ENCODE results near the gene ADAMTSL4. TPM values are rescaled to one million over a fixed set of nuclear protein-coding genes. Genes with fewer than 3 reads are reported as not detected.
"Not testable (repeated sequence)": the region's sequence is repeated elsewhere in the genome, so short reads cannot be mapped to it uniquely, and the experiment has no call there.

Gene ADAMTSL4
- total and polyA plus RNA-seq, 7 donors: 7.4 to 109 (median 25.4) TPM

DNA sequence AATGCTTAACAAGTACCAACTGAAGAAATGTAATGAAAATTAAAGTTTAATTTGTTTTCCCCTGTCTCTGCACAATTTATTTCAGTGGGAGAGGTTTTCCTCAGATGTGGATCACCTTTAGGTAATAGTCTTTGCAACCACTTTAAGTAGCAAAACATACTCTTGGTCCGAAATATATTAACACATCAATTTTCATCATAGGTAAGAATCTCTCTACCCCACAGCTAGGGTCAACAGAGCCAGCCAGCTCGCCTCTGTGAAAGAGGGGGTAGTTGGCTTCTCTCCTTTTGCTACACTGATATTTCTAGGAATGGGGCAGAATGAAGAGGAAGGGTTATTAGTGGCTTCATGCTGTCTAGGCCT, 55.0 kb downstream of the ADAMTSL4 start:
- 95 to 97% (median 96%) methylated on average over 2 of the region's 2 CpGs for WGBS, 3 donors
- Histone ChIP-seq H3K27ac (peak overlapping the region; percentile 65), H3K9me3 (no peaks in the 10 kb centered on the region), H3K4me1 (peaks cover 9% of the 10 kb centered on the region), H3K27me3 (ENCODE audit: insufficient read depth in 3 of 3, low read length in 2 of 3) (no peaks in the 10 kb centered on the region), H3K4me3 (no peak overlapping the region), H3K36me3 (ENCODE audit: insufficient read depth in 1 of 2, low read depth in 1 of 2) (peaks cover 0 to 5% of the 10 kb centered on the region in 2 donors)
- TF ChIP-seq, protein P1, sequence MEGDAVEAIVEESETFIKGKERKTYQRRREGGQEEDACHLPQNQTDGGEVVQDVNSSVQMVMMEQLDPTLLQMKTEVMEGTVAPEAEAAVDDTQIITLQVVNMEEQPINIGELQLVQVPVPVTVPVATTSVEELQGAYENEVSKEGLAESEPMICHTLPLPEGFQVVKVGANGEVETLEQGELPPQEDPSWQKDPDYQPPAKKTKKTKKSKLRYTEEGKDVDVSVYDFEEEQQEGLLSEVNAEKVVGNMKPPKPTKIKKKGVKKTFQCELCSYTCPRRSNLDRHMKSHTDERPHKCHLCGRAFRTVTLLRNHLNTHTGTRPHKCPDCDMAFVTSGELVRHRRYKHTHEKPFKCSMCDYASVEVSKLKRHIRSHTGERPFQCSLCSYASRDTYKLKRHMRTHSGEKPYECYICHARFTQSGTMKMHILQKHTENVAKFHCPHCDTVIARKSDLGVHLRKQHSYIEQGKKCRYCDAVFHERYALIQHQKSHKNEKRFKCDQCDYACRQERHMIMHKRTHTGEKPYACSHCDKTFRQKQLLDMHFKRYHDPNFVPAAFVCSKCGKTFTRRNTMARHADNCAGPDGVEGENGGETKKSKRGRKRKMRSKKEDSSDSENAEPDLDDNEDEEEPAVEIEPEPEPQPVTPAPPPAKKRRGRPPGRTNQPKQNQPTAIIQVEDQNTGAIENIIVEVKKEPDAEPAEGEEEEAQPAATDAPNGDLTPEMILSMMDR (IDR thresholded peaks at IDR 0.05): no peak
- intact Hi-C loops (cut with DNase I): no loop called here
- DNase-seq (no peak), ATAC-seq (no peak)

GRCh38 chr1:150605451-150605731, 56.2 kb downstream of the ADAMTSL4 start:
- H3K9me3 ChIP-seq; H3K4me1 ChIP-seq; H3K36me3 ChIP-seq (ENCODE audit: insufficient read depth in 1 of 2, low read depth in 1 of 2); ATAC-seq; intact Hi-C loops (cut with DNase I); DNase-seq; H3K4me3 ChIP-seq; H3K27me3 ChIP-seq (ENCODE audit: insufficient read depth in 3 of 3, low read length in 2 of 3): not testable (repeated sequence)
- H3K27ac ChIP-seq: peak overlapping the region; percentile 65
- WGBS, 3 donors: 95 to 97% (median 97%) methylated on average over 3 of the region's 3 CpGs

GRCh38 chr1:150606463-150607142, 57.4 kb downstream of the ADAMTSL4 start:
- no peak overlapping the region for H3K27ac ChIP-seq
- ATAC-seq: no peak
- TF ChIP-seq, protein P1 (IDR thresholded peaks at IDR 0.05): no peak

DNA sequence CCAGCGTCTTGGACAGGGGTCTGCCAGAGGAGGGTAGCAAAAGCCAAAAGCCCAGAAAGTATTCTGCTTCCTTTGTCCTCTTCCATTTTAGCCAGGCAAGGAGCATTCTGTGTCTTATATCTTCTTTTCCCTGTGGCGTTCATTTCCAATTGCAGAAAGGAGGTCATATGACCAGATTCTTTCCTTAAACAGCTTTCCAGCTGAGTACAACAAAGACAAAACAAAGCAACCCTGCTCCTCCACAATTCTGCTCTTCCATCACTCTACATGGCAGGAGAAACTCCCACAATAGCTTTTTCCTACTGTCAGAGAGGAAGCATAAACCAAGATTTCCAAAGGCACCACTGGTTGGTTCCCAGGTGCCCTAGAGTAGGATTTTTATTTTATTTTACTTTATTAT, 60.5 kb downstream of the ADAMTSL4 start:
- intact Hi-C loops (cut with DNase I): no loop called here
- Histone ChIP-seq H3K27ac (no peak overlapping the region), H3K36me3 (ENCODE audit: insufficient read depth in 1 of 2, low read depth in 1 of 2) (no peaks in the 10 kb centered on the region), H3K9me3 (no peaks in the 10 kb centered on the region), H3K27me3 (ENCODE audit: insufficient read depth in 3 of 3, low read length in 2 of 3) (no peaks in the 10 kb centered on the region), H3K4me3 (no peak overlapping the region), H3K4me1 (peaks cover 19% of the 10 kb centered on the region)
- no peak for DNase-seq
- TF ChIP-seq, protein P1 (IDR thresholded peaks at IDR 0.05): no peak
- ATAC-seq: no peak
- 37 to 51% (median 46%) methylated on average over 2 of the region's 2 CpGs for WGBS, 3 donors

More at GRCh38 chr1:150606463-150607142, 57.4 kb downstream of the ADAMTSL4 start:
- no peaks in the 10 kb centered on the region for H3K27me3 ChIP-seq (ENCODE audit: insufficient read depth in 3 of 3, low read length in 2 of 3)
- peaks cover 9% of the 10 kb centered on the region for H3K4me1 ChIP-seq
- WGBS, 3 donors: 84 to 93% (median 90%) methylated on average over 7 of the region's 7 CpGs
- DNase-seq: no peak
- H3K4me3 ChIP-seq: no peak overlapping the region
- intact Hi-C loops (cut with DNase I): no loop called here
- no peaks in the 10 kb centered on the region for H3K9me3 ChIP-seq
- H3K36me3 ChIP-seq (ENCODE audit: insufficient read depth in 1 of 2, low read depth in 1 of 2): no peaks in the 10 kb centered on the region

Other genes starting within 250 kb of the ADAMTSL4 start
- 10 to 100 TPM; 20.4 to 35.9 (median 22.2) TPM for gene PRPF3, start 227.9 kb upstream of the ADAMTSL4 start, total RNA-seq
- gene PRPF3, start 227.9 kb upstream of the ADAMTSL4 start, polyA plus RNA-seq: 10 to 100 TPM; 16.1 to 39.0 (median 24.1) TPM
- 10 to 100 TPM; 18.5 to 33.7 (median 29.7) TPM for gene RPRD2, start 185.3 kb upstream of the ADAMTSL4 start, total RNA-seq
- 10 to 100 TPM in 1 of 3 donors, 1 to 10 TPM in 2; 5.0 to 22.1 (median 8.9) TPM for gene RPRD2, start 185.3 kb upstream of the ADAMTSL4 start, polyA plus RNA-seq
- gene TARS2, start 62.0 kb upstream of the ADAMTSL4 start, total RNA-seq: 10 to 100 TPM; 20.8 to 44.5 (median 32.9) TPM
- gene TARS2, start 62.0 kb upstream of the ADAMTSL4 start, polyA plus RNA-seq: 10 to 100 TPM in 2 of 3 donors, 1 to 10 TPM in 1; 9.6 to 24.0 (median 13.5) TPM
- gene ECM1, start 41.3 kb upstream of the ADAMTSL4 start, total RNA-seq: 1 to 10 TPM; 2.9 to 4.6 (median 4.1) TPM
- gene ECM1, start 41.3 kb upstream of the ADAMTSL4 start, polyA plus RNA-seq: 1 to 10 TPM; 1.8 to 8.5 (median 2.7) TPM
- gene FALEC, start 33.7 kb upstream of the ADAMTSL4 start, total RNA-seq: not detected
- 1 to 10 TPM in 1 of 3 donors, under 1 TPM in 2; 0.38 to 1.2 (median 0.39) TPM for gene FALEC, start 33.7 kb upstream of the ADAMTSL4 start, polyA plus RNA-seq
- 100 to 1,000 TPM; 101 to 192 (median 129) TPM for gene MCL1, start 30.2 kb downstream of the ADAMTSL4 start, total RNA-seq
- 100 to 1,000 TPM in 2 of 3 donors, 10 to 100 TPM in 1; 97.2 to 179 (median 108) TPM for gene MCL1, start 30.2 kb downstream of the ADAMTSL4 start, polyA plus RNA-seq
- gene ENSA, start 80.2 kb downstream of the ADAMTSL4 start, total RNA-seq: 100 to 1,000 TPM; 120 to 196 (median 162) TPM
- gene ENSA, start 80.2 kb downstream of the ADAMTSL4 start, polyA plus RNA-seq: 100 to 1,000 TPM in 2 of 3 donors, 10 to 100 TPM in 1; 76.7 to 199 (median 130) TPM
- 10 to 100 TPM; 12.0 to 22.4 (median 13.6) TPM for gene GOLPH3L, start 147.7 kb downstream of the ADAMTSL4 start, total RNA-seq
- 10 to 100 TPM in 2 of 3 donors, 1 to 10 TPM in 1; 6.6 to 27.5 (median 11.5) TPM for gene GOLPH3L, start 147.7 kb downstream of the ADAMTSL4 start, polyA plus RNA-seq
- gene HORMAD1, start 171.5 kb downstream of the ADAMTSL4 start, total RNA-seq: under 1 TPM in 1 of 4 donors, not detected in 3; 0.48 TPM
- gene HORMAD1, start 171.5 kb downstream of the ADAMTSL4 start, polyA plus RNA-seq: not detected
- gene CTSS, start 216.4 kb downstream of the ADAMTSL4 start, total RNA-seq: 10 to 100 TPM in 3 of 4 donors, 1 to 10 TPM in 1; 9.7 to 14.5 (median 11.4) TPM
- gene CTSS, start 216.4 kb downstream of the ADAMTSL4 start, polyA plus RNA-seq: 1 to 10 TPM; 2.4 to 4.1 (median 2.5) TPM

Data from psoas muscle (tissue), 8 donors.